ENCODE data around the gene RTN4RL1. TPM values are rescaled to one million over a fixed set of nuclear protein-coding genes. Genes with fewer than 3 reads are reported as not detected.

RTN4RL1 gene
- total and polyA plus RNA-seq, 2 of the 13 experiments (the other 11 are each of a cell fraction or from before 2014, with no cell fraction given) = 0.01 TPM; not detected in 1

DNA sequence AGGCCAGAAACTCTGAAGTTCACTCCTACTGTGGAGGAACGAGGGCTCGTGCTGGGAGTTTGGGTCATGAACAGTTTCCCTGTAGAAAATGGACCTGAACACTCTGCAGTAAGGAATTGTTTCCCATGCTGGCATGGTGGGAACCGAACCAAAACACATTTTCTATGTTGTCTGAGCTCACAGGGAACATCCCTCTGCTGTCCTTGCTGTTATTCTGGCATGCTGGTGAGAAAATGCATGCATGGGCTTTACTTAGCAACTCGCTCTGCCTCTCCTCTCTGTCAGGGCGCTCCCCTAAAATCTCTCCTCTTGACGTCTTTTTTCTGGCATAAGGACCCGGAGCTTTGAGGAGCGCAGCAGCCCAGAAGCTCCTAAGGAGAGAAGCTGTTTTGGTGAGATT, 5.4 kb downstream of the RTN4RL1 start:
- in situ Hi-C loops (cut with HindIII; ENCODE audit: extremely low pct_ligation_motif_present, low pct_unique_long_range_greater_than_20kb) = no loop called here
- TF ChIP-seq ZC3H13 (CRISPR knock-in tag; IDR thresholded peaks at IDR 0.05) (no peak), SP140L (CRISPR knock-in tag; IDR thresholded peaks at IDR 0.05; ENCODE audit: borderline replicate concordance) (no peak), NR3C1 (CRISPR knock-in tag; IDR thresholded peaks at IDR 0.05) (no peak), TBL1XR1 (IDR thresholded peaks at IDR 0.05; ENCODE audit: borderline replicate concordance, low read length, partially characterized antibody) (no peak), JARID2 (CRISPR knock-in tag; IDR thresholded peaks at IDR 0.05; ENCODE audit: insufficient replicate concordance) (no peak), RCOR2 (CRISPR knock-in tag; IDR thresholded peaks at IDR 0.05) (no peak), ZNF337 (CRISPR knock-in tag; IDR thresholded peaks at IDR 0.05; ENCODE audit: borderline replicate concordance, low read depth) (no peak), ZMYM4 (CRISPR knock-in tag; IDR thresholded peaks at IDR 0.05) (no peak), SIX1 (CRISPR knock-in tag; IDR thresholded peaks at IDR 0.05; ENCODE audit: borderline replicate concordance) (no peak), ZNF263 (CRISPR knock-in tag; IDR thresholded peaks at IDR 0.05) (no peak), EP300 (IDR thresholded peaks at IDR 0.05; ENCODE audit: low read depth in 2 of 2, low read length in 2 of 2) (no peak), EP300 (CRISPR knock-in tag; IDR thresholded peaks at IDR 0.05; ENCODE audit: borderline replicate concordance) (no peak), BRCA1 (CRISPR knock-in tag; IDR thresholded peaks at IDR 0.05) (no peak), RAD21 (CRISPR knock-in tag; IDR thresholded peaks at IDR 0.05) (no peak), ZNF296 (CRISPR knock-in tag; conservative IDR thresholded peaks at IDR 0.05) (no peak), MTF1 (CRISPR knock-in tag; IDR thresholded peaks at IDR 0.05) (no peak), ZNF205 (CRISPR knock-in tag; IDR thresholded peaks at IDR 0.05) (no peak), ZNF746 (CRISPR knock-in tag; IDR thresholded peaks at IDR 0.05) (no peak), ZKSCAN1 (IDR thresholded peaks at IDR 0.05; ENCODE audit: low read length) (no peak)
- H3K27ac ChIP-seq (ENCODE audit: extremely low read length, insufficient read depth, low read length) = no peak overlapping the region
- H3K27me3 ChIP-seq (ENCODE audit: control insufficient read depth in 1 of 2, insufficient read depth in 2 of 2, low read length in 2 of 2) = peaks cover 15 to 63% of the 10 kb centered on the region in 2 experiments
- ChIA-PET CTCF (ENCODE audit: low intra/inter-chr PET ratio, low total read pairs) (no interaction called here), POLR2A (interaction anchor here (1.4 kb wide), 1 partner anchor 23 kb away, joined by 4 read pairs; no protein-coding TSS in a partner anchor)
- H3K36me3 ChIP-seq (replicated peaks in 1 of 2; ENCODE audit: control insufficient read depth in 1 of 2, insufficient read depth in 2 of 2, low read length in 2 of 2) = no peaks in the 10 kb centered on the region
- intact Hi-C loops (cut with micrococcal nuclease; ENCODE audit: unreplicated experiment) = loop anchor here (10.0 kb wide), 2 partner anchors 45 to 135 kb away; no protein-coding TSS in a partner anchor
- H3K9me3 ChIP-seq (ENCODE audit: low read length) = no peaks in the 10 kb centered on the region
- no peak overlapping the region for H3K4me3 ChIP-seq (replicated peaks in 1 of 3; ENCODE audit: insufficient read depth in 1 of 3, low read depth in 2 of 3, low read length in 3 of 3)
- no peak for DNase-seq (ENCODE audit: low spot score)
- FAIRE-seq = no peak
- 55% methylated on average over 8 of the region's 8 CpGs for WGBS (ENCODE audit: low lambda C conversion rate)
- H3K9ac ChIP-seq (ENCODE audit: insufficient read depth, low read depth, low read length) = no peak overlapping the region
- peaks cover 10% of the 10 kb centered on the region; the same call in 1 of the 2 replicates for H3K4me1 ChIP-seq (ENCODE audit: insufficient read depth, low read length)
- H2AFZ ChIP-seq (ENCODE audit: low read length) = no peak overlapping the region
- ATAC-seq = no peak
- H3K79me2 ChIP-seq (ENCODE audit: insufficient read depth, low read length) = no peaks in the 10 kb centered on the region
- no peaks in the 10 kb centered on the region for H4K20me1 ChIP-seq (ENCODE audit: insufficient read depth, low read length)
- H3K4me2 ChIP-seq (ENCODE audit: low read depth, low read length) = no peak overlapping the region
- no TSS peak for BruUV-seq (replicated peaks)

Measured in HepG2 (cell line).